ENCODE data around the gene METTL26.
A peak's percentile ranks its signal among the peaks of the same experiment; 100 is the strongest.

The METTL26 gene

GRCh38 chr16:637081-638018 lies 1.2 kb upstream of the METTL26 start:
- peak in 4 of 5 experiments; percentile 83 to 87 (median 84) for DNase-seq

GRCh38 chr16:635573-636205 lies 416 bp downstream of the METTL26 start:
- DNase-seq = peak in 1 of 5 experiments; percentile 19

- no peak for DNase-seq
These were observed 1.1 kb downstream of the METTL26 start for GRCh38 chr16:634996-635395.

GRCh38 chr16:634051-634670 lies 1.9 kb downstream of the METTL26 start:
- DNase-seq = no peak

GRCh38 chr16:633336-634050 lies 2.6 kb downstream of the METTL26 start:
- DNase-seq = no peak

GRCh38 chr16:632486-633335 lies 3.4 kb downstream of the METTL26 start:
- no peak for DNase-seq

GRCh38 chr16:631808-632358 lies 4.2 kb downstream of the METTL26 start:
- DNase-seq = no peak

- DNase-seq = no peak
These were observed 5.2 kb downstream of the METTL26 start, which contains the start of gene WFIKKN1 for GRCh38 chr16:630815-631405. TSS of gene WFIKKN1 (plus strand) at chr16:630985. CDS start at chr16:631254, 269 bp downstream.

GRCh38 chr16:630249-630814 lies 5.8 kb downstream of the METTL26 start:
- DNase-seq = no peak

- DNase-seq = no peak
These were observed 6.3 kb downstream of the METTL26 start for GRCh38 chr16:629833-630248.

GRCh38 chr16:629185-629832 lies 6.8 kb downstream of the METTL26 start:
- DNase-seq = no peak

GRCh38 chr16:628321-629061 lies 7.6 kb downstream of the METTL26 start:
- DNase-seq = no peak

- DNase-seq = no peak
These were observed 8.5 kb downstream of the METTL26 start for GRCh38 chr16:627454-628239.

- no peak for DNase-seq
These were observed 9.2 kb downstream of the METTL26 start for GRCh38 chr16:626787-627453.

GRCh38 chr16:625977-626765 lies 9.9 kb downstream of the METTL26 start:
- DNase-seq = no peak

- DNase-seq = no peak
These were observed 10.8 kb downstream of the METTL26 start for GRCh38 chr16:625117-625976.

Data from T-helper 2 cell (primary cell).